MM.1S (cell line): Measurements from ENCODE around the gene DMRTB1.

Source experiments
- CTCF ChIP-seq: fragments of 300-600 bp; sonication (generic); IDR thresholded peaks from 2 replicates; pipeline ENCODE4 v1.5.1; 2016; ENCODE audit warnings: antibody characterized with exemption, low read length, mixed read lengths
- EZH2 ChIP-seq: fragments of 300-600 bp; sonication (generic); optimal IDR thresholded peaks from 2 replicates; pipeline ENCODE3; 2017; ENCODE audit warnings: low read depth, mild to moderate bottlenecking, antibody characterized with exemption, low read length, mixed read lengths

DNA sequence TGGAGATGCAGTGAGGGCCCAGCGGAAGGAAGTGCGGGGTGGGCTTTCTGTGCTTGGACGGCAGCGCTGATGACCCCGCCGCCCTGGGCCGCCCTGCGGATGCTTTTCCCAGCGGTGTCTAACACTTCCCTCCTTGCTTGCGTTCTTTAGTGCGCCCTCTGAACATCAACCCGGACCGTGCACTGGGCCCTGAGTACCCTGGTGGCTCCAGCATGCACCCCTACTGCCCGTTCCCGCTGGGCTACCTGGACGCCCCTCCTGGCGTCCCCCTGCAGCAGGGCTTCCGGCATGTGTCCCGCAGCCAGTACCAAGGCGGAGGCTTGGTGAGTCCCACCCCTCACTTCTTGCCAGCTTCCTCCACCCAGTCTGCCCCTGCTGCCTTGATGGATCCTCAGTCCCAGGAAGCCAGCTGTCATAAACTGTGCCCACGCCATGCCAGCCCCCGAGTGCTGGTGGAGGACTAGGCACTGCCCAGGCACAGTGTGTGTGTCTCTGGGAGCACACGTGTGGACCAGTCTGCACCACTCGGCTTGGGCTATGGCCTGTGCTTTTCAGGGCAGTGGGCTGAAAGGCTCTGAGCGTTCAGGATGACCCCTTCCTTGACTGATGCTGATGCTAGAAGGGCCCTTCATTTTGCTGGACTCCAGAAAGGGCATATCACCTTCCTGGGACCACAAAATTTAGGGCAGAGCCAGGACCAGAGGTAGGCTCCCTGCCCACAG is 2.3 kb downstream of the DMRTB1 start:
- TF ChIP-seq CTCF = no peak
- no peak for TF ChIP-seq EZH2
